22Rv1 (cell line): ENCODE measurements around the gene KRTAP22-1.

Experiments used
- H3K27ac ChIP-seq: fragments of 450-650 bp; 2 replicates; pipeline ENCODE4 v1.5.1; 2017
- ZFX ChIP-seq: fragments of 450-650 bp; IDR thresholded peaks from 2 replicates; pipeline ENCODE4 v1.6.1; 2017; ENCODE audit warnings: antibody characterized with exemption, borderline replicate concordance
- TF ChIP-seq, protein P1 (sequence below): fragments of 450-650 bp; IDR thresholded peaks from 2 replicates; pipeline ENCODE4 v1.5.1; 2017; ENCODE audit warnings: mild to moderate bottlenecking

KRTAP22-1 gene

DNA sequence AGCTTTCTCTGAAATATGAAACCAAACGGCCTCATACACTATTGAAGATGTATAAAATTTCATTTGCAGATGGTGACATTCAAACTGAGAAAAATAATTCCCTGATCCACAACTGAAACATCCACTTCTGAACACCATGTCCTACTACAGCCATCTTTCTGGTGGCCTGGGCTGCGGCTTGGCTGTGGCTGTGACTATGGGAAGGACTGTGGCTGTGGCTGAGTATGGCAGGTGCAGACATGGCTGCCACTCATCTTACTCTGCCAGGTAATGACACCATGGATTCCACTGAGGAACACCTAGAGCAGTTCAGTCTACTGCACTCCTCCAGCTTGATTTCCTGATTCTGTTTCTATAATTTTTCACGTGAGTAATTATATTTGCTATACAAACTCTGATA lies 19.6 kb downstream of the KRTAP22-1 start, which contains the start of gene KRTAP20-4:
Gene KRTAP20-4 (plus strand): TSS at position 106 of the 400 bp plus-strand sequence.
- no peak within 1 kb of the TSS for H3K27ac ChIP-seq
- TF ChIP-seq ZFX, result no peak
- TF ChIP-seq, protein P1, sequence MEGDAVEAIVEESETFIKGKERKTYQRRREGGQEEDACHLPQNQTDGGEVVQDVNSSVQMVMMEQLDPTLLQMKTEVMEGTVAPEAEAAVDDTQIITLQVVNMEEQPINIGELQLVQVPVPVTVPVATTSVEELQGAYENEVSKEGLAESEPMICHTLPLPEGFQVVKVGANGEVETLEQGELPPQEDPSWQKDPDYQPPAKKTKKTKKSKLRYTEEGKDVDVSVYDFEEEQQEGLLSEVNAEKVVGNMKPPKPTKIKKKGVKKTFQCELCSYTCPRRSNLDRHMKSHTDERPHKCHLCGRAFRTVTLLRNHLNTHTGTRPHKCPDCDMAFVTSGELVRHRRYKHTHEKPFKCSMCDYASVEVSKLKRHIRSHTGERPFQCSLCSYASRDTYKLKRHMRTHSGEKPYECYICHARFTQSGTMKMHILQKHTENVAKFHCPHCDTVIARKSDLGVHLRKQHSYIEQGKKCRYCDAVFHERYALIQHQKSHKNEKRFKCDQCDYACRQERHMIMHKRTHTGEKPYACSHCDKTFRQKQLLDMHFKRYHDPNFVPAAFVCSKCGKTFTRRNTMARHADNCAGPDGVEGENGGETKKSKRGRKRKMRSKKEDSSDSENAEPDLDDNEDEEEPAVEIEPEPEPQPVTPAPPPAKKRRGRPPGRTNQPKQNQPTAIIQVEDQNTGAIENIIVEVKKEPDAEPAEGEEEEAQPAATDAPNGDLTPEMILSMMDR, result no peak

GRCh38 chr21:30623362-30623761 lies 22.5 kb downstream of the KRTAP22-1 start:
- TF ChIP-seq, protein P1, result no peak
- no peak for TF ChIP-seq ZFX
- H3K27ac ChIP-seq, result no peak overlapping the region

DNA sequence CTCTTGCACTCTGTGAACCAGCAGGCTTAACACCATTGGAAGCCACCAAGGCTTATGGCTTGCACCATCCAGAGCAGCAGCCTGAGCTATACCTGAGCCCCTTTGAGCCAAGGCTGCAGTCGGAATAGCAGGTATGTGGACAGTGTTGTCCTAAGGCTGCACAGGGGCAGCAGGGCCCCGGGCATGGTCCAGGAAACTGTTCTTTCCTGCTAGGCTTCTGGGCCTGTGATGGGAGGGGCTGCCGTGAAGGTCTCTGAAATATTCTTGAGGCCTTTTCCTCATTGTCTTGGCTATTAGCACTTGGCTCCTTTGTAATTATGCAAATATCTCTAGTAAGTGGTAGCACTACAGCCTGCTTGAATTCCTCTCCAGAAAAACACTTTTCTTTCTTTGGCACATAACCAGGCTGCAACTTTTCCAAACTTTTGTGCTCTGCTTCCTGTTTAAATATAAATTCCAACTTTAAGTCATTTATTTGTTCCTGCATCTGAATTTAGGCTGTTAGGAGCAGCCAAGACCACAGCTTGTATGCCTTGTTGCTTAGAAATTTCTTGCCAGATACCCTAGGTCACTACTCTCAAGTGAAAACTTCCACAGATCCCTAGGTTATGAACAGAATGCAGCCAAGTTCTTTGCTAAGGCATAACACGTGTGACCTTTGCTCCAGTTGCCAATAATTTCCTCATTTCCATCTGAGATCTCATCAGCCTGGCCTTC lies 24.7 kb downstream of the KRTAP22-1 start:
- no peak for TF ChIP-seq ZFX
- TF ChIP-seq, protein P1, result no peak
- H3K27ac ChIP-seq, result no peak overlapping the region

DNA sequence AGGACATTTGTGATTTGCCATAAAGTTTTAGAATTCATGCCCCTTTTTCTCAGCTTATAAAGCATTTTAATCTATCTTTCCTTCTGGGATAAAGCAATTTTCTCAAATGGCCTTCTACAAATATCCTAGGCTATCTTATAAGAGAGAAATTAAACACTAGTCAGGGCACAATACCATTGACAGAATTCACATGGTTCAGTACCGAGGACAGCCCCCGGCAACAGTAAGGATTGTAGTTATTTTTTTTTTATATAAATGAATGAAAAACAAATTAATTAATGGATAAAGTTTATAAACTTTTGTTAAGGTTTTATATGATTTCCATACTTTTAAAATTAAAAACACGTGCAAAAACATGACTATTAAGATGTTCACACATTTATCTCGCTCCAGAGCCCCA lies 27.2 kb downstream of the KRTAP22-1 start:
- H3K27ac ChIP-seq, result no peak overlapping the region
- TF ChIP-seq, protein P1, result no peak
- TF ChIP-seq ZFX, result no peak

- no peak overlapping the region for H3K27ac ChIP-seq
- no peak for TF ChIP-seq ZFX
- TF ChIP-seq, protein P1, result no peak
These were observed 28.3 kb downstream of the KRTAP22-1 start for GRCh38 chr21:30629200-30629599.

DNA sequence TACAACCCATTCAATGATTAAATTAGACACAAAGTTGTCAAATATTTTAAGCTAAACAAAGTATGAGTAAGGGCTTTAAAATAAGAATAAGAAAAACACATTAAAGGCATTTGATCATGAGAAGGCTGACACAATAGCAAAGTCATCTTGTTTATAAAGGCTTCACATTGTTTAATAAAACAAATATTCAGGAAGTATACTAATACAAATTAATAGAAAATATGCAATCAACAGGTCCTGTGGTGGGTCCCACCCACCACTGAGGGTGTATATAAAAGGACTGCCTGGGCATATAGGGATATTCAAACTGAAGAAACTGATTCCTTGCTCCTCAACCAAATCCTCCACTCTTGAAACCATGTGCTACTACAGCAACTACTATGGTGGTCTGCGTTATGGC lies 34.0 kb downstream of the KRTAP22-1 start, which contains the start of gene KRTAP20-2:
Gene KRTAP20-2 (plus strand): TSS at position 301 of the 400 bp plus-strand sequence. CDS start 58 bp downstream, at position 359.
- H3K27ac ChIP-seq, result no peak within 1 kb of the TSS
- no peak for TF ChIP-seq ZFX
- TF ChIP-seq, protein P1, result no peak

- TF ChIP-seq, protein P1, result no peak
- no peak overlapping the region for H3K27ac ChIP-seq
These were observed 37.8 kb downstream of the KRTAP22-1 start for GRCh38 chr21:30638686-30639085.
